Motor neuron (in vitro differentiated cells): ENCODE measurements around the gene SFSWAP. TPM values are rescaled to one million over a fixed set of nuclear protein-coding genes. Genes with fewer than 3 reads are reported as not detected.
"Not testable (repeated sequence)": the region's sequence is repeated elsewhere in the genome, so short reads cannot be mapped to it uniquely, and the experiment has no call there.

Source experiments
- ATAC-seq, 8 experiments: fragments of 200-7000 bp; cut with Tn5 transposase; replicated peaks in 6 of 8; 2 replicates each; pipeline ENCODE4 v1.8.0; 2021; ENCODE audit warnings: mild to moderate bottlenecking in 8 of 8, moderate library complexity in 8 of 8
- H3K27ac ChIP-seq, 2 donors: fragments of 250-450 bp; sonication (Bioruptor Pico); 2 replicates each; pipeline ENCODE4 v1.9.0; 2021; ENCODE audit warnings: antibody characterized with exemption in 2 of 2, mild to moderate bottlenecking in 2 of 2, moderate library complexity in 1 of 2
- H3K4me1 ChIP-seq, 2 donors: fragments of 250-450 bp; sonication (Bioruptor Pico); replicated peaks in 1 of 2; 2 replicates each; pipeline ENCODE4 v1.6.1; 2021; ENCODE audit warnings: antibody characterized with exemption in 2 of 2, mild to moderate bottlenecking in 2 of 2, moderate library complexity in 1 of 2
- H3K4me3 ChIP-seq, 5 donors: fragments of 250-450 bp; sonication (Bioruptor Pico); 2 replicates each; pipeline ENCODE4 v1.9.0; 2021; ENCODE audit warnings: antibody characterized with exemption in 5 of 5, mild to moderate bottlenecking in 5 of 5, moderate library complexity in 4 of 5
- WGBS, 10 experiments: fragments of 450-650 bp; shearing (Covaris generic); methylation state at CpG; one replicate each; pipeline ENCODE4 v1.0.0; 2022; 5-methylcytosine and 5-hydroxymethylcytosine counted together
- in situ Hi-C, 9 experiments: fragments of 400-800 bp; cut with MboI; loops; one replicate each; pipeline ENCODE4 v1.15.0; 2021; ENCODE audit warnings: low sequenced_read_pairs in 9 of 9, low pct_unique_long_range_greater_than_20kb in 2 of 9; ENCODE audit not compliant: unreplicated experiment in 9 of 9
- total RNA-seq, 8 experiments: library from RNA; unstranded; fragments of 300-600 nt; gene quantifications; 2 replicates each; pipeline versions ENCODE4 v1.2.3 to v1.2.4, GENCODE V29; 2022

The SFSWAP gene
- total RNA-seq, 8 experiments from 2014 or later: 25.2 to 84.4 (median 29.3) TPM

DNA sequence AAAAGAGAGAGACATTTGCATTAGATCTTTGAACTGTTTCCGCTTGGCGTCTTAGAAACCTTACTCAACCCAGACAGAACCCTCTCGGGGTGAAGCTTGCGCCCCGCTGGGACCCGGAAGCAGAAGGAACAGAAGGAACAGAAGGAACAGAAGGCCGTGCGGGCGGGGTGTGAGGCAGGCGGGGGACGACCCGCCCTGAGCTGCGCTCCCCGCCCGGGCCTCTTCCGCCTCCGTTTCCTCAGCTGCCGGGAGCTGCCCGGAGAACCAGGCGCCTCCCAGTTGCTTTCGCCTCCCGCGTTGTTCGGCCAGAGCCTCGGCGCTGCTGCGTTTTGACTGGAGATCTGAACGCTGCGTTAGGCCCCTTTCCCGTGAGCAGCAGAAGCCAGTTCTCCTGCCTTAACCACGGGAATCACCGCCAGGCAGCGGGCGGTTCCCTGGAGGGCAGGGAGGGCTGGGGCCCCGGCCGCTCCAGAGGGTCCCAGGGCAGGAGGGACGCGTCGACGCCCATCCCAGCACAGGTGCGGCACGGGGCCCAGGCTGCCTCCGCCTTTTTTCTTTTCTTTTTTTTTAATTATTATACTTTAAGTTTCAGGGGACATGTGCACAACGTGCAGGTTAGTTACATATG is 98.0 kb downstream of the SFSWAP start:
- WGBS, 10 experiments: 40 to 97% (median 91%) methylated on average over 1 to 27 of the region's 44 CpGs; no CpG with 5 or more reads in 4 of the 10 experiments
- H3K4me3 ChIP-seq: no peak overlapping the region
- no peaks in the 10 kb centered on the region for H3K4me1 ChIP-seq
- ATAC-seq: peak in 2 of 8 experiments; percentile 13 to 71
- in situ Hi-C loops: loop anchor here in 2 of 9 experiments (25.0 kb wide), 1 partner anchor 197 kb away; no protein-coding TSS in a partner anchor
- no peak overlapping the region for H3K27ac ChIP-seq

GRCh38 chr12:131809476-131810254 is 98.8 kb downstream of the SFSWAP start:
- H3K4me3 ChIP-seq, ATAC-seq, H3K4me1 ChIP-seq, H3K27ac ChIP-seq: not testable (repeated sequence)
- in situ Hi-C loops: loop anchor here in 2 of 9 experiments (25.0 kb wide), 1 partner anchor 197 kb away; no protein-coding TSS in a partner anchor
- WGBS, 10 experiments: no CpG with 5 or more reads among the region's 9 CpGs

- Histone ChIP-seq H3K27ac (no peak overlapping the region), H3K4me1 (no peaks in the 10 kb centered on the region), H3K4me3 (no peak overlapping the region)
- no peak for ATAC-seq
- in situ Hi-C loops: loop anchor here in 2 of 9 experiments (25.0 kb wide), 1 partner anchor 198 kb away; no protein-coding TSS in a partner anchor
- WGBS, 10 experiments: 34 to 83% (median 57%) methylated on average over 2 to 10 of the region's 13 CpGs; no CpG with 5 or more reads in 4 of the 10 experiments
Observed at GRCh38 chr12:131810726-131811125, 99.8 kb downstream of the SFSWAP start.

GRCh38 chr12:131815131-131815530 is 104.2 kb downstream of the SFSWAP start:
- Histone ChIP-seq H3K4me1 (no peaks in the 10 kb centered on the region), H3K27ac (no peak overlapping the region), H3K4me3 (no peak overlapping the region)
- ATAC-seq: no peak
- in situ Hi-C loops: loop anchor here in 2 of 9 experiments (25.0 kb wide), 1 partner anchor 203 kb away; no protein-coding TSS in a partner anchor
- WGBS, 10 experiments: 53 to 100% (median 85%) methylated on average over 3 to 7 of the region's 7 CpGs

DNA sequence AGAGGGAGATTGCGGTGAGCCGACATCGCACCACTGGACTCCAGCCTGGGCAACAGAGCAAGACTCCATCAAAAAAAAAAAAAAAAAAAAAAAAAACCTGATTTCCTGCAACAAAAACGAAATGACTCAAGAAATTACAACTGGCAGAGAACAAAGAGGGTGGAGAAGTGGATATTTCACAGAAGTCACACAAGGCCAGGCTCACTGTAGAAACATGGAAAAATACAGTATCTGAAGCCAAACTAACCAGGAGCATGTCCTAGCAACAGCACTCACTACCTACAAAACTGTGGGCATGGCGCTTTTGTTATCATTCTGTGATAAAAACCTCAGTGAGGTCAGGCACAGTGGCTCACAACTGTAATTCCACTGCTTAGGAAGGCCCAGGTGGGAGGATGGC is 105.6 kb downstream of the SFSWAP start:
- WGBS, 10 experiments: 11 to 100% (median 86%) methylated on average over 1 to 5 of the region's 5 CpGs; no CpG with 5 or more reads in 1 of the 10 experiments
- Histone ChIP-seq H3K27ac (no peak overlapping the region), H3K4me3 (no peak overlapping the region), H3K4me1 (no peaks in the 10 kb centered on the region)
- no peak for ATAC-seq
- in situ Hi-C loops: loop anchor here in 2 of 9 experiments (25.0 kb wide), 1 partner anchor 204 kb away; no protein-coding TSS in a partner anchor

- in situ Hi-C loops: loop anchor here in 2 of 9 experiments (25.0 kb wide), 1 partner anchor 205 kb away; no protein-coding TSS in a partner anchor
- no peaks in the 10 kb centered on the region for H3K4me1 ChIP-seq
- 80 to 100% (median 84%) methylated on average over 1 to 12 of the region's 19 CpGs; no CpG with 5 or more reads in 6 of the 10 experiments for WGBS, 10 experiments
- no peak overlapping the region for H3K4me3 ChIP-seq
- H3K27ac ChIP-seq: no peak overlapping the region
- no peak for ATAC-seq
Observed at GRCh38 chr12:131817241-131817640, 106.4 kb downstream of the SFSWAP start.

DNA sequence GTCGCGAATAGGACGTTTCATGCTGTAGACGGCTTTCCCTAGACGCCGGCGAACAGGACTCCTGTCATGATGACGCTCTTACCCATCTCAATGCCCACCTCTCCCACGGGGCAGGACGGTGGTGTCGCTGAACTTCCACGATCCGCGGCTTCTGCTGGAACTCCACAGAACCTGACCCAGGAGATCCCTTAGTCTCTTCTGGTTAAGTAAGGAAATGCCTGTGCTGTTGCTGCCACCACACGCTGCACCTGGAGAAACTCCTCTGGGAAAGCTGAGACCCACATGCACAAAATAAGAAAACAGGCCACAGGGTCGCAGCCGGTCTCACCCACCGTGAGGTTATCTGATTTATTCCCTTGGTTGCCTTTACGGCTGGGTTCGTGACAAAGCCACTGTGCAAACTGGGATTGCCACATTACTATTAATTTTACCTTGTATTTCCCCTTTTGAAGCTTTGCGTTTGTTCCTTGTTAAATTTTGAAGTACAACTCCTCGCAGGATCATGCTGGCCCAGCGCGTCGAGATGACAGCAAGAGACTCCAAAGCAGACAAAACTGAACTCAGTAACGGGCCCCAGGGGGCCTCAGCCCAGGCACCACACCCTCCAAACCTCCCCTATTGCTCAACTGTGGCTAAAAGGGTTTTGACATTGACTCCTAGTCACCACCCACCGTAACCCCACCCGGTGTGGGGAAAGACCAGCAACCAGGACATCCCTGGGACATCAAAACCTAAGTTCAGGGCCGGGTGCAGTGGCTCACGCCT is 108.1 kb downstream of the SFSWAP start:
- Histone ChIP-seq H3K4me3 (no peak overlapping the region), H3K27ac (no peak overlapping the region), H3K4me1 (no peaks in the 10 kb centered on the region)
- ATAC-seq: peak in 2 of 8 experiments; percentile 42 to 63
- in situ Hi-C loops: loop anchor here in 2 of 9 experiments (25.0 kb wide), 1 partner anchor 207 kb away; no protein-coding TSS in a partner anchor
- WGBS, 10 experiments: 18 to 94% (median 84%) methylated on average over 2 to 17 of the region's 30 CpGs; no CpG with 5 or more reads in 1 of the 10 experiments

- H3K27ac ChIP-seq: no peak overlapping the region
- peaks cover 0 to 3% of the 10 kb centered on the region in 2 donors for H3K4me1 ChIP-seq
- 69 to 100% (median 83%) methylated on average over 1 to 5 of the region's 6 CpGs; no CpG with 5 or more reads in 3 of the 10 experiments for WGBS, 10 experiments
- H3K4me3 ChIP-seq: no peak overlapping the region
- in situ Hi-C loops: loop anchor here in 2 of 9 experiments (25.0 kb wide), 1 partner anchor 212 kb away; no protein-coding TSS in a partner anchor
- no peak for ATAC-seq
Observed at GRCh38 chr12:131824450-131824849, 113.6 kb downstream of the SFSWAP start.

GRCh38 chr12:131825146-131825892 is 114.4 kb downstream of the SFSWAP start:
- in situ Hi-C loops: loop anchor here in 1 of 9 experiments (25.0 kb wide), 1 partner anchor 713 kb away; no protein-coding TSS in a partner anchor
- ATAC-seq: no peak
- H3K4me1 ChIP-seq: peaks cover 0 to 10% of the 10 kb centered on the region in 2 donors
- H3K27ac ChIP-seq: no peak overlapping the region
- 26 to 91% (median 61%) methylated on average over 1 to 14 of the region's 18 CpGs for WGBS, 10 experiments
- no peak overlapping the region for H3K4me3 ChIP-seq

GRCh38 chr12:131826097-131826928 is 115.4 kb downstream of the SFSWAP start:
- no peak overlapping the region for H3K4me3 ChIP-seq
- in situ Hi-C loops: loop anchor here in 1 of 9 experiments (25.0 kb wide), 1 partner anchor 714 kb away; no protein-coding TSS in a partner anchor
- ATAC-seq: no peak
- peaks cover 0 to 14% of the 10 kb centered on the region in 2 donors for H3K4me1 ChIP-seq
- whole genome bisulfite sequencing, 10 experiments: 20 to 95% (median 87%) methylated on average over 1 to 9 of the region's 23 CpGs
- H3K27ac ChIP-seq: no peak overlapping the region

GRCh38 chr12:131827961-131828534 is 117.2 kb downstream of the SFSWAP start, which contains the start of gene MMP17:
Gene MMP17, plus strand, starts transcription at chr12:131828393. Its CDS starts 102 bp downstream, at chr12:131828495.
- Histone ChIP-seq H3K27ac (peak within 1 kb of the TSS in 1 of 2 donors; percentile 0), H3K4me3 (peak within 1 kb of the TSS; percentile 41 to 60 (median 49)), H3K4me1 (peaks cover 0 to 19% of the 10 kb centered on the region in 2 donors)
- in situ Hi-C loops: loop anchor here in 1 of 9 experiments (25.0 kb wide), 1 partner anchor 716 kb away; no protein-coding TSS in a partner anchor
- no CpG with 5 or more reads among the region's 86 CpGs for WGBS, 10 experiments
- ATAC-seq: peak; percentile 39 to 74 (median 52)
